ENCODE data around the gene USP3.

The USP3 gene

GRCh38 chr15:63497642-63498467, 6.5 kb upstream of the USP3 start:
- DNase-seq, result no peak

- no peak for DNase-seq
These were observed 5.2 kb upstream of the USP3 start for GRCh38 chr15:63499175-63499549.

- no peak for DNase-seq
These were observed 4.8 kb upstream of the USP3 start for GRCh38 chr15:63499611-63500010.

- DNase-seq, result no peak
These were observed 3.8 kb upstream of the USP3 start for GRCh38 chr15:63500265-63501250.

GRCh38 chr15:63501256-63502089, 2.9 kb upstream of the USP3 start:
- DNase-seq, result peak; percentile 87

- no peak for DNase-seq
These were observed 2.1 kb upstream of the USP3 start for GRCh38 chr15:63502137-63502766.

- DNase-seq, result peak; percentile 68
These were observed 1.3 kb upstream of the USP3 start for GRCh38 chr15:63502843-63503738.

GRCh38 chr15:63503739-63504246, 600 bp upstream of the USP3 start:
- DNase-seq, result no peak

GRCh38 chr15:63504979-63505841, 817 bp downstream of the USP3 start:
- DNase-seq, result peak; percentile 70

- DNase-seq, result no peak
These were observed 1.4 kb downstream of the USP3 start for GRCh38 chr15:63505842-63506222.

- DNase-seq, result no peak
These were observed 2.2 kb downstream of the USP3 start for GRCh38 chr15:63506537-63507035.

- no peak for DNase-seq
These were observed 3.8 kb downstream of the USP3 start for GRCh38 chr15:63507878-63508818.

GRCh38 chr15:63509056-63509954, 4.9 kb downstream of the USP3 start:
- DNase-seq, result no peak

- DNase-seq, result no peak
These were observed 5.9 kb downstream of the USP3 start for GRCh38 chr15:63509955-63510940.

- DNase-seq, result no peak
These were observed 7.8 kb downstream of the USP3 start for GRCh38 chr15:63512148-63512547.

- DNase-seq, result no peak
These were observed 8.9 kb downstream of the USP3 start for GRCh38 chr15:63513271-63513670.

Measured in right forelimb (tissue), 1 donor.